NCI-H128 (cell line): ENCODE results near the gene KDM5A.
"Not testable (repeated sequence)": the region's sequence is repeated elsewhere in the genome, so short reads cannot be mapped to it uniquely, and the experiment has no call there.

Experiments
- DNase-seq: peaks from one replicate; lab custom pipeline; 2025; ENCODE audit not compliant: unreplicated experiment; lab: John Stamatoyannopoulos, UW

KDM5A gene

DNA sequence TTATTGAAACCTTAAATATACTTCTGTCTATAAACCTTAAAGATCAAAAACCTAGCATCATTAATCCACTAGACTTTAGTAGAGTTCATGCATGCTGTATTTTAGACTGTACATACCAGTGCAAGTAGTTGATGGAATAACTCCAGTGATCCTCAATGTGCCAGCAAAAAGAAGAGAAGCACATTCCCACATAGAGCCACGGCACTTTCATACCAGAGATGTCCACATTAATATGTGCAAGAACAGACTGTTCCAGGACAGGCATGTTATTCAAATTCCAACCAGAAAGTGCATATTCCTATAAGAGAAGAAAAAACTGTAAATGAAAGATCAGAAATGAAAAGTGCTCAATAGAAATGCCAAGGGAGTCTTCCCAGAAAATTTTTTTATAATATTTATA lies 55.0 kb downstream of the KDM5A start:
- no peak for DNase-seq

DNA sequence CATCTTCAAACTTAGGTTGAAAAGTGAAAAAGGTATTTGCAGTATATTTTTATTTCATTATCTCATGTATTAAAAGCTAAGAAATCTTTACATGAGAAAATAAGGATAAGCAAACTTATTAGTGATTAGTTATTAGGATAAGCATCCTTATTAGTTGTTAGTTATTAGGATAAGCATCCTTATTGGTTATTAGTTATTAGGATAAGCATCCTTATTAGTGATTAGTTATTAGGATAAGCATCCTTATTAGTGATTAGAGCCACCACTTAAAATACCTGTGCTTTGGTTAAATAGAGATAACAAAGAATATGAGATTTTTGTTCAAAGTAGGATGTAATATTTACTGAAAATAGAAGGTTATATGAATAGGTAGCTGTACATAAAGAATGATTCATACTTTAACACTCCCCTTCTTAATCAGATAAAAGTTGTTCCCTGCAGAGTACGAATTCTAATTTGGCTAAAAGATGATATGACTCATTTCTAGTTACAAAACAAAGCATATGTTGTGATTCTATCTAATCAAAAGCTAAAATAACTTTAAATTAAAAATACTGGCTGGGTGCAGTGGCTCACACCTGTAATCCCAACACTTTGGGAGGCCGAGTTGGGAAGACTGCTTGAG lies 56.4 kb downstream of the KDM5A start:
- DNase-seq, result no peak

GRCh38 chr12:331287-331686 lies 57.8 kb downstream of the KDM5A start:
- no peak for DNase-seq

DNA sequence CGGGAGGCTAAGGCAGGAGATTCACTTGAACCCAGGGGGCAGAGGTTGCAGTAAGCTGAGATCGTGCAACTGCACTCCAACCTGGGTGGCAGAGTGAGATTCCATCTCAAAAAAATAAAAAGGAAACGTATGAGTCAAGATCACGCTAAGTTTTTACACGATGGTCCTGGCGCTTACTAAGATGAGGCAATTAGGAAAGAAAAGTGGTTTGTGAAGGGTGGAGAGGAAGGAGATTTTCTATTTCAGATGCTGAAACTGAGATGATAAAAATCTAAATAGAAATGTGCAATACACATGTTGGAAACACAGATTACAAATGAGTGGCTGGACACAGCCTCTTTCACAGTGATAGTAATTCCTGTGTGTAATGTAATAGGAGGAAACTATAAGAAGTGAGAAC lies 63.2 kb downstream of the KDM5A start:
- DNase-seq, result no peak

DNA sequence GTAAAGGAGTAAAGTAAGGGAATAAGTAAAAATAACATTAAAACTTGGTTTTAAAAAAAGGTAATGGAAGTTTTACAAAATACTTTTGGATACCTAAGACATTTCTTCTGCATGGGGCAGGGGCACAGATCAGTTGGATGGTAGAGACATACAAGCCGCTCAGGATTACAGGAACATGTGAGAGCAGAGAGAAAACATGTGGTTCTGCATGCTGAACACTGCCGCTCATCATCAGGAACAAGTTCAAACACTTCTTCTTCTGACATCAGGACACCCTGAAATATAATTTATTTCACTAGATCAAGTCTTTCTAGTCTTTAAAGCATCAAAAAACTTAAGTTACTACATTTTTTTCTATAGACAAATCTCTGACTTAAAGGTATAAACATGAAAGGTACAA lies 65.6 kb downstream of the KDM5A start:
- DNase-seq, result no peak

GRCh38 chr12:321606-322326 lies 67.4 kb downstream of the KDM5A start:
- no peak for DNase-seq

DNA sequence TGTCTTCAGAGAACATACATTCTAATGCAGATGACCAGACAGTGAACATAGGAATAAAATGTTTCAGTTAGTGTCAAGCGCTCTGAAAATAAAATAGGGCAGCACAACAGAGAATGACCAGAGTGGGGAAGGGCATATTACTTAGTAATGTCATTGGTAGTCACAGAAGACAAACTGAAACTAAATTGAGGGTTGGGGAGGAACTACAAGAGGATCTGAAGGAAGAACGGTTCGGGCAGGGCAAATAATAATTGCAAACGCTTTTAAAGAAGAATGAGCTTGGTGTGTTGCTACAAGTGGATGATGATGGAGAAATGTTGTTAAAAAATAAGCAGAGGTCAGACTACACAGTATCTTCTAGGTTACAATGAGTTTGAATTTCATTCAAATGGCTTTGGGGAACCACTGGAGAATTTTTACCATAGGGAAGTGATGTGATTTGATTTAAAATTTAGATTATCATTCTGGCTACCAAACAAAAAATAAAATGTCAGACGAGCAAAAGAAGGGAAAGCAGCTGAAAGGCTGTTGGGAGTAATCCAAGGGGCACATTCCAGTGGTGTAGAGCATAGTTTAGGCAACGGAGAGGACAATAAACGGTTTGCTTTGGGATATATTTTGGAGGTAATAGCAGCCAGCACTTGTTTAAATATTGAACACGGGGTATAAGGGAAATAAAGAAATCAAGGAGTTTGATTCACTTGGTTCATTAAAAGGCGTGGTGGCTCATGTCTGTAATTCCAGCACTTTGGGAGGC lies 70.2 kb downstream of the KDM5A start:
- DNase-seq, result no peak

DNA sequence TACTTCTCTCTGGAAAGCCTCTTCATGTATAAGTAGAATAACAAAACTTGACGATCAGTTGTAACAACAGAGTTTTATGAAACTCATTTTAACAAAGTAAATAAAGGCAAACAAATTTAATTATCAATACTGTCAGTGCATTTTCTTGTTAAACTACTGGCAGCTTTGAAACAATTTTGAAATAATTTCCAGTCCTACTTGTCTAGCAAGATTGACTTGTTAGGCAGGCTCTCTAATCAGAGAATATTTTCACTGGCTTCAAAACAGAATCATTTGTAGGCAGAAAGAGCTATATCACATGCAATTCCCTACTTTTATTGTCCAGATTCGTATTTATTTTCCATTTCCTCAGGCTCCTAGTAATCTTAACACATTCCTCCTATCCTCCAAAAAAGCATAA lies 80.6 kb downstream of the KDM5A start:
- DNase-seq, result no peak

GRCh38 chr12:307406-307805 lies 81.7 kb downstream of the KDM5A start:
- no peak for DNase-seq

- no peak for DNase-seq
Measured at GRCh38 chr12:304805-305204, 84.3 kb downstream of the KDM5A start.

- DNase-seq, result not testable (repeated sequence)
Measured at GRCh38 chr12:302766-303165, 86.4 kb downstream of the KDM5A start.

DNA sequence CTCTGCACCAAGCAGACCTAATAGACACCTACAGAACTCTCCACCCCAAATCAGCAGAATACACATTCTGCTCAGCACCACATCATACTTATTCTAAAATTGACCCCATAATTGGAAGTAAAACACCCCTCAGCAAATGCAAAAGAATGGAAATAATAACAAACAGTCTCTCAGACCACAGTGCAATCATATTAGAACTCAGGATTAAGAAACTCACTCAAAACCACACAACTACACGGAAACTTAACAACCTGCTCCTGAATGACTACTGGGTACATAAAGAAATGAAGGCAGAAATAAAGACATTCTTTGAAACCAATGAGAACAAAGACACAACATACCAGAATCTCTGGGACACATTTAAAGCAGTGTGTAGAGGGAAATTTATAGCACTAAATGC lies 89.0 kb downstream of the KDM5A start:
- DNase-seq, result not testable (repeated sequence)

- DNase-seq, result not testable (repeated sequence)
Measured at GRCh38 chr12:299511-299910, 89.6 kb downstream of the KDM5A start.

DNA sequence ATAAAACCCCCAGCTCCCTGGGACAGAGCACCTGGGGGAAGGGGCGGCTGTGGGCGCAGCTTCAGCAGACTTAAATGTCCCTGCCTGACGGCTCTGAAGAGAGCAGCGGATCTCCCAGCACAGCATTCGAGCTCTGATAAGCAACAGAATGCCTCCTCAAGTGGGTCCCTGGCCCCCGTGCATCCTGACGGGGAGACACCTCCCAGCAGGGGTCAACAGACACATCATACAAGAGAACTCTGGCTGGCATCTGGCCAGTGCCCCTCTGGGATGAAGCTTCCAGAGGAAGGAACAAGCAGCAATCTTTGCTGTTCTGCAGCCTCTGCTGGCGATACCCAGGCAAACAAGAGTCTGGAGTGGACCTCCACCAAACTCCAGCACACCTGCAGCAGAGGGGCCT lies 91.1 kb downstream of the KDM5A start:
- not testable (repeated sequence) for DNase-seq

GRCh38 chr12:295132-295531 lies 94.0 kb downstream of the KDM5A start:
- DNase-seq, result no peak

DNA sequence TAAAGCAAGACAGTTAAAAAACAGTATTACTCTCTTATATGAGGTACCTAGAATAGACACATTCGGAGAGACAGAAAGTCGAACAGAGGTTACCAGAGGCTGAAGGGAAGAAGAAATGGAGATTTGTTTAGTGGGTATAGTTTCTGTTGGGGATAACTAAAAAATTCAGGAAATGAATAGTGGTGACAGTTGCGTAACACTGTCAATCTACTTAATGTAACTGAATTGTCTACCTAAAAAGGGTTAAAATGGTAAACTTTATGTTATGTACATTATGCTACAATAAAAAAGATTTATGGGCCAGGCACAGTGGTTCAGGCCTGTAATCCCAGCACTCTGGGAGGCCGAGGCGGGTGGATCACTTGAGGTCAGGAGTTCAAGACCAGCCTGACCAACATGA lies 95.9 kb downstream of the KDM5A start:
- DNase-seq, result no peak

GRCh38 chr12:292186-292585 lies 96.9 kb downstream of the KDM5A start:
- no peak for DNase-seq

DNA sequence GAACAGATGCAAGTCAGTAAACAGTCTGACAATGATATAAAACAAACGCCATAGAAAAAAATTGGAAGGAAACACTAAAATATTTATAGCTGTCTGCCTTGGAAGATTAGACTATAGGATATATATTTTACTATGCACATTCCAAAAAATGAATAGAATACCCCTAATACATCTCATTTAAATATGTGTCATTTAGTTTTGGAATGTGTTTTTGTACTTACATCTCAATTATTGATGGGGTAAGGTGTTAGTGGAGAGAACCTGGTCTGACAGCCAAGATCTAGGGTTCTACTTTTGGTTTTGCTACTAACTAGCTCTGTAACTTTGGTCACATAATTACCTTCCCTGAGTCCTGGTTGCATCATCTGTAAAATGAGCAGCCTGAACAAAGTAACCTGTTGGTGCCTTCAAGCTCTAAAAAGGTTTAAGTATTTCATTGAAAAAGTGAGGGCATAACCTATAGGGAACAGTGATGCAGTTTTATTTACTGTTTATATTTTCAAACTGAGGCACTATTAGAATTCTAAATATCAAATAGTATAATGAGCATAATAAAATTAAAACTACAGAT lies 97.9 kb downstream of the KDM5A start:
- DNase-seq, result no peak

DNA sequence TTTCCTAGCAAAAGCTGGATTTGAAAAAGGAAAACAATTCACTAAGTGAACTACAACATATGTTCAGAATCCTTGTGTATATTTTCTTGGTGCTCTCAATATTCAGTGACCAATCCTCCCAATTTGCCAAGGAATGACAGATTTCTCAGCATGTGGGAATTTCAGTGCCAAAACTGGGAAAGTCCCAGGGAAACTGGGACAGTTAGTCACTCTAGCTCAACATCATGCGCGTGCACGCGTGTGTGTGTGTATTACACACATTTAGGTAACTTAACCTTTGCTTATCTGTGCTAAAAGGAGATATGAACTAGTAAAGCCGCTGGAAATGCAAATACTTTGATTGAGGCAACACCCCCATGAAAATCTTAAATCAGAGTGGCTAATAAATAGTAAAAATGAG lies 100.4 kb downstream of the KDM5A start:
- no peak for DNase-seq

- no peak for DNase-seq
Measured at GRCh38 chr12:286531-287300, 102.4 kb downstream of the KDM5A start.

DNA sequence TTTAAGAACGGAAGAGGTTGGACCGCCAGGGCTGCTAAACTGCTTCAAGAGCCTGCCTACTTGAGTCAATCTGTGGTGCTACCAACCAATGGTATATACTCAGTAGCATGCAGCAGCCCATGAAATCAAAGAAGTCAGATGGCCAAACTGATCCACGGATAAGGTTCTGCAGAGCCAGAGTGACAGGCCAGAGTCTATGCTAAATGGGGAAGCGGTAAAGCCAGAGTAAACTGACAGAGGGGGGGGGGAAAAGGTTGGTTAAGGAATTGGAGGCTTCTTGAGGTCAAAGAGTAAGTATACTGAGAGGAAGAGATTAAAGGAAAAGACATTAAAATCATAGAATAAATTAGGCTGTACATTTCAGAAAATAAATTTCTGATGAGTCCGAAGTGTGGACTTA lies 111.1 kb downstream of the KDM5A start:
- no peak for DNase-seq
